ELF-1 (cell line): ENCODE results near the gene HS3ST3A1.
"Not testable (repeated sequence)": the region's sequence is repeated elsewhere in the genome, so short reads cannot be mapped to it uniquely, and the experiment has no call there.

Experiments
- DNase-seq: peaks from one replicate; pipeline ENCODE4 v3.0.0-alpha.2; 2016; ENCODE audit warnings: low read depth, low spot score

Gene HS3ST3A1

DNA sequence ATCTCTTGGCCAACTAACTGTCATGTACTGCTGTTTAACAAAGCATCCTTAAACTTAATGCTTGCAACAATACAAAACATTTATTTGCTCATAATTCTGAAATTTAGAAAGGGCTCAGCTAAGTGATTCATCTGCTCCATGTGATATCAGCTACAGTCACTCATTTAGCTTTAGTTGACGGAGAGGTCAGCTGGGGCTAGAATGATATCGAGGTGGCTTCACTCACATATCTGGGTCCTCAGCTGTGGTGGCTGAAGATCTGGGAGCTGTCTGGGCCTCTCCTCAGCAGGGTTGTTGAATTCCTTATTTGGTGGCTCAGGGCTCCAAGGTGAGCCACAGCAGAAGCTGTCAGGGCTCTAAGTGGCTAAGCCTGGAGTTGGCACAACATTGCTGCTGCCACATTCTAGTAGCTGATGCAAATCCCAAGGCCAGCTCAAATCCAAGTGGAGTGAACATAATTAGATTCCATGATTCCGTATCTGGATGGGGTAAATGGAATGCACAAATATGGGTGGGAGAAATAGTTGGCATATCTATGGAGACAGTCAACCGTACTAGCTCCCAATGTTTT is 62.8 kb downstream of the HS3ST3A1 start:
- DNase-seq = no peak

DNA sequence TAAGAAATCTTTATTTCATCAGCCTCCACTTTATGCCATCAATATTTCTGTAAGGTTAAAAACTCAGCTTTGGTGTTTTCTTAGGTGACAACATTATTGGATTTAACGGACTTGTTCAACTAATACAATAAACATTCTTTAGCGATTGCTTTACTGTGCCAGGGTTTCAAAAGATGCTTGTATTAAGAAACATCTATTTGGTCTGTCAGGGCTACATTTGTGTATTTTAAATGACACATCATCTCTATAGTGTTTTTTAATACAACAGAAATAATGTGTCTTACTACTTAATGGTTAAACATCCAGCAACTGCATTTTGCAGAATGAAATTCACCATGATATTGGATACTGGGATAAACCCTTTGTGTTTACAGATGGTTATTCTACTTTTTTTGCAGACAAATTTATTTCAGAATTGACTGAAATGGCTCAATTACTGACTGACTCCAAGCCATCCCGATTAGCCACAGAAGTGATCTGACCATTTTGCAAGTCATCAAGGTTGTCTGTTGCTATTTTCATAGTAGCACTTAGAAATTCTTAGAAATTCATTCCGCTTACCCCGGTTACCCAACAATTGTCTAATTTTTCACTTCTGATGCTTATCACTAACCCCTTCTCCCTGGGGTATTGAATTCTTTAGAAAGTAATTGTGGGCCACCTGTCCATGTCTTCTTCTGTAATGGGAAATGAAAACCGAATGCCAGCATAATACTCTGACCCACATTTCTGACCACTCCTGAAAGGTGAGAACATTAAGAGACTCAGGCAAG is 63.7 kb downstream of the HS3ST3A1 start:
- DNase-seq = no peak

DNA sequence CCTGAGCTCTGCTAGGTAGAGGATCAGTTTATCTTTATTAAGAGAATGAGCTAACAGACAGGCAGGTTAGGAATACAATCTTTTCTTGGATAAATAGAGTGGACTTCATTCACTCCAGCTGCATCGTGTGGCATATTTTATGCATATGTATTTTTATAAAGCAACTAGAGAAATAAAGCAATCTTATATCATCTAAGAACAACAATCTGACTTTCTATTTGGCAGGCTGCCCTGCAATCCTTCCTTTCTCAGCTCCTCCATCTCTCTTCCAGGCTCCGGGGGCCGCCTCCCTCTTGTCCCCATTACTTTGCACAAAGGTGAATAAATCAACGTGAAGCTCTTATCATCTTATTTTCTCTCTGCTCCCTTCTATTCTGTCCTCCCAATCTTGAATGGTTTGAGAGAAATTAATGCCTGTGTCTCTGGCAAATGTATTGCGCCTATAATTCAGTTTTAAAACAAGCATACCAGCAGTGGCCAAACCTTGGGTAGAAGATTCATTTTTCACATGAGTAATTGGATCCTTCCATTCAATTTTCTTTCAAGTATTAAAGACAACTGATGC is 64.5 kb downstream of the HS3ST3A1 start:
- no peak for DNase-seq

DNA sequence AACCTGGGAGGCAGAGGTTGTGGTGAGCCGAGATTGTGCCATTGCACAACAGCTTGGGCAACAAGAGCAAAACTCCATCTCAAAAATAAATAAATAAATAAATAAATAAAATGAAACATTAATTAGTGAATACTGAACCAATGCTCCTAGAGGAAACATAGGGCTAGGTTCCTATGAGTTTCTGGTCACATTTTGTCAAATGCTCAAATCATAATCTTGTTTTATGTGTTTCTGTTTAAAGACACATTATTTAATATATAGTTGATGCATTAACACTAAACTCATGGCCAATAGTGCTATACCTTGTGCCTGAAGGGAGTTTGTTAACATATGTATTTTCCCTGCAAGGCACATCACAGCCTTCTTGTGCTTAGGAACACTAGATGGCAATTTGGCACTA is 66.8 kb downstream of the HS3ST3A1 start:
- no peak for DNase-seq

DNA sequence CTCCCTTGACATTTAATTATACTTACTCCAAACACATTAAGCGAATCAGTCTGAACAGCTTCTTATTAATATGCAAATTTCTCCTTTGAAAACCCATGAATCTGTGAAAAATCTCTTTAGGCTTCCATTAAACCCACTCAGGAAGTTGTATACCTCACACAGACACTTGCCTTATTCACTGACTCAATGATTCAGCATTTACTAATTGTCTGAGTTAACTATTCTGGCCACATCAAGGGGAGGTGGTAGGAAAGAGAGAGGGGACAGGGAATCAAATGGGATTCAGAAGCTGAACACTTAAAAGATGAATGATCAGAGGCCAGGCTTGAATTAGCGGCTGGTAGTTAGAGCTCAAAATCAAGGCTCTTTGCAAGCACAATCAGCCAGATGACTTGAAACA is 70.0 kb downstream of the HS3ST3A1 start:
- no peak for DNase-seq

DNA sequence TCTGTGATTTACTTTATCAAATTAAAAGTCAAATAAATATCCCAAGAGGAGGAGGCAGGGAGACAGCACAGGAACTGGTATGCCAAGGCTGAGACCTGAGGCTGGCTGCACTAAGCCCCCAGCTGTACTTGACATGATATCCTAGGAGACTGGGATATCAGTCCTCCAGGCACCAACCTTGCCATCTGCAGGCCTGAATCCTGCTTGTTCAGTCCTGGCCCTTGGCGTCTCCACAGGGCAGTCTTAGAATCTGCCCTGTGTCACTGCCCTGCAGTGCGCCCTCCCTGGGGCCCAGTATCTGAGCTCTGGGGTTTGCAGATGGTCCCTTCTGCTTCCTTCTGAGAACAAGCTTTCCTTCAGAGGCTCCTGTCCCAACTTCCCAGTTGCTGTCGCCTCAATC is 75.9 kb downstream of the HS3ST3A1 start:
- no peak for DNase-seq

DNA sequence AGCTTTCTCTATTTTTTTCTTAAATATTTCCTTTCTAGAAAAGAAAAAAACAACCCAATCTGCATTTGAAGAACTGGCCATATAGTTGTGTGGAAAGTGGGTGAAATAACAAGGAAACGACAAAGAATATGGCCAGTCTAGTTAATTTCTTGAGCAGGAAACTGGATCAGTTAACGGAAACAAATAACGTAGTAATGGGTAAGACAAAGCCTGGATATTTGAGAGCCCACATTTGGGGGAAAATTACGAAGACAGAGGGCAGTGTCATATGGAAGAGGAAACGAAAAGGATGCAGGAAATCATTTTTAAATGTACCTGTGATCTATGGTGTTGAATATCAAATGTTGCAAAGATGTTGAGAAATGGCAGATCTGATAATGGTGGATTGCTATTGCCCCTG is 78.6 kb downstream of the HS3ST3A1 start:
- DNase-seq = no peak

DNA sequence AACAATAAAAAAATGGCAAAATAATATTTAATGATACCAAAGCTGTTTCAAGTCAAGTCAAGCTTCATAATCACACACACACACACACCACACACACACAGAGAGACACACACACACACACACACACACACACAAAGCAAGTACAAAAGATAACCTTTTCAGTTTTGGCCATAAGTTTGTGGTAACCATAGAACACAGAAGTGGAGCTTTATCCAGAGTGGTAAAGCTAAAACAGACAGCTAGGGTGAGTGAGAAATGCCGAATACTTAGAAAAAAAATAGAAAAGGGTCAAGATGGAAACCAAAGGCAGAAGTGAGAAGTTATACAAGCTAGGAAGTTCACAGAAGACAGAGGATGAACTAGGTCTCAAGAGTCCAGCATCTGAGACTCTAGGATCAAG is 79.0 kb downstream of the HS3ST3A1 start:
- DNase-seq = no peak

DNA sequence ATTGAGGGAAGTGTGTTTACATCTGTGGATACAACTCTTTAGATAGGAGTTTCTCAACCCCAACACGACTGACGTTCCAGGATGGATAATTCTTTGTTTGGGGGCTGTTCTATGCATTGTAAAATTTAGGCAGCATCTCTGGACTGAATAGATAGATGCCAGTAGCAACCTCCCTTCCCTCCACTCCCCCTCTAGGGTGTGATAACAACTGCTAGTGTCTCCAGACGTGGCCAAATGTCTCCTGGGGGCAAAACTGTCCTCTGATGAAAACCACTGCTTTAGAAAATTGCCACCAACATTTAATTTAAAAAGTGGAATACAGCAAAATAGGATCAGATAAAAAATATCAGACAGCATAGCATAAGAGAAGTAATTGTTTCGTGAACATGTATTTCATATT is 79.9 kb downstream of the HS3ST3A1 start:
- DNase-seq = no peak

DNA sequence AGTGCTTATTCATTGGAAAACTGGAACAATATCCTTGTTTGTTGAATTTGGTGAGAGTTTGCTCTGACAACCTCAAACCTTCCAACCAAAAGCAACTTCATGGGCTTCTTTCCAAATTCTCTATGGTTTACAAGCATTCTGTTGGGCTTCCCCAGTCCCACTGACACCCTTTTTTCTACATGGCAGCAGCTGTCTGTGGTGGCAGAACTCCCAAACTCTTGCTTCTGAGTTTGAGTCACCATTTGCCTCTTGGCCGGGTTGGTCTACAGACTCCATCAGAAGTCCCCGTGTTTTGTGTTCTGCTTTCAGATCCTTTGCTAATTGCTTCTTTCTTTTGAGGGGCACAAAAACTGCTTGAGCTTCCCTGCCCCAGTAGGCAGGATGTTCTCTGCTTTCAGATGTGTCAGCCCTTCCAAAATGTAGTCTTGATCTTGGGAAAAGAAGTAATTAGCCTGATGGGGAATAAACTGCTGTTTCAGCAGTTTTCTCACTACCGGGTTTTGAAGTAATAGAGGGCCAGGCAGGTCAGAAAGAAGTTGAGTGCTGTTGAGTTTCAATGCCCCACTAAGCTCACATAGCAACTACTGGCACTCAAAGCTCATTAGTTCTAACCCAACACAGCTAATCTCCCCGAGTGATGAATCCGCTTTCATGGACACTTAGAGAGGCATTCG is 80.7 kb downstream of the HS3ST3A1 start:
- no peak for DNase-seq

DNA sequence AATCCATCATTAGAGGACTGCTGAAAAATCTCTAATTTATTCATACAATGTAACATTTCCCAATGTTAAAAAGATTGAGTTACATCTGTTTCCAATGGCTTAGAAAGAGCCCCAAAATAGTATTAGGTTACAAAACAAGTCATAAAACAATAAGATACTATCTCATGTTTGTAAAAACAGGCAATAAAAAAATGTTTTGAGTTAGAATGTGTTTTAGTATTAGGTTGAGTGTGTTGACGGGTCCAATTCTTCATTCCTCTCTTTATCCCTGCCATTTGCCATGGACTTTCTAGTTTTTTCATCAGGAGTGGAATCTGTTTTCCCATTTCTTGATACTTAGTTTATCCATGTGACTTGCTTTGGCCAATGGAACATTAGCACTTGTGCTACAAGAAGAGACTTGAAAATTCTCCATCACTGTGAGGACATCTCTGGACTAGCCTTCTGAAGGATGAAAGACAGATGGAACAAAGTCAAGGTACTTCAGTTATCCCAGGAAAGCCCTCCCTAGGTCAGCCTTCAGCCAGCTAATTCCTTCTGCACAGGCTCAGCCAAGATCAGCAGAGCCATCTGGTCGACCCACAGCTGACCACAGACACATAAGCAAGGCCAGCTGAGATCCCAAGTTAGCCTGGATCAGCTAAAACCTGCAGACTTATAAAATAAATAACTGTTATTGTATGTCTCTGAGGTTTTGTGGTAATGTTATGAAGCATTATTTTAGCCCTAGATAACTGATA is 83.3 kb downstream of the HS3ST3A1 start:
- DNase-seq = no peak

DNA sequence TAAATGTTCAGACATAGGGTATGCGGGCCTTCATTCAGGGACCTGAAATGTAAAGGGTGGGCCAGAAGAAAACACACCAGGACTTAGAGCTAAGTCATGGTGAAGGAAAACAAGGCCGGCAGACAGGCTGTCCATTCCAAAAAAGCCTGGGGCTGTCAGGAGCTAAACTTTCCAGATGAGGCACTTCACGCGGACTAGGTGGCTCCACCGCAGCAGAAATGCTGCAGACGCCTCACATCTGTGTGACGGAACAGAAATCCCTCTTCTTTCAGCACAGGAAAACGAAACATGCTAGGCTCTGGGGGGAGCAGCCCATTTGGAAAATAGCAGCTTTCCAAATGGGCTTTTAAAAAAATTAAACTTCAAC is 88.7 kb downstream of the HS3ST3A1 start:
- DNase-seq = peak; percentile 81

DNA sequence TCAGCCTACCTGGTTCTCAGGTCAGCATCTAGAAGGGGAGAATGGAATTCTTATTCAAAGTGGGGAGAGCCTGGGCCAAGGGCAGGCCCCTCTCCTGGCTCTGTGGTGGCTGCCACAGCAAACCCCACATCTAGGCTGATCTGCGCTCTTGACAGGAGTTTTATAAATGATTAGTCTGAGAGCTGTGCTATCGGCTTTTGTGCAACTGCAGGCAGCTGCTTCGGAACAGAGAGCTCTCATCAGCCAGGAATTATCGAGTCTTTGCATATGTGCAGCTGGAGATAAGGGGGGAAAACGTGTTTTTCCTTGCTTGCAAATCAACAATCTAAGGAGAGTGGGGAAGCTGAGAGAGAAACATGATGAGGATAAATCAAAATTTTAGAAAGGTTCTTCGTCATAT is 91.7 kb downstream of the HS3ST3A1 start:
- DNase-seq = peak; percentile 7

DNA sequence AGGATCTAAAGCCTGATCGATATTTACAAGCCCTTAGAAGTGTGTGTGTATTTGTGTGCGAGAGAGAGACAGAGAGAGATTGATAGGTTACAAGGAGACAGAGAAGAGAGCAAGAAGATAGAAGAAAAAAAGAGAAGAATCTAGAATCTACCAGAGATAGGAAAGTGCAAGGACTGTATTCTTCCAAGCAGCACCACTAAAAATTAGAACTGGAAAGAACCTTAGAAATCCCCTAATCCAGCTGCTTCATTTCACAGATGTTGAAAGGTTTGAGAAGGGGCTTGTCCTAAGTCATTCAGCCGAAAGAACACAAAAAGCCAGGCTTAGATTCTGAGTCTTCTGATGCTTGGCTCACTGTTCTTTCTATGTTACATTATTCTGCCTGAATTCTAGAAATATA is 92.2 kb downstream of the HS3ST3A1 start:
- no peak for DNase-seq

DNA sequence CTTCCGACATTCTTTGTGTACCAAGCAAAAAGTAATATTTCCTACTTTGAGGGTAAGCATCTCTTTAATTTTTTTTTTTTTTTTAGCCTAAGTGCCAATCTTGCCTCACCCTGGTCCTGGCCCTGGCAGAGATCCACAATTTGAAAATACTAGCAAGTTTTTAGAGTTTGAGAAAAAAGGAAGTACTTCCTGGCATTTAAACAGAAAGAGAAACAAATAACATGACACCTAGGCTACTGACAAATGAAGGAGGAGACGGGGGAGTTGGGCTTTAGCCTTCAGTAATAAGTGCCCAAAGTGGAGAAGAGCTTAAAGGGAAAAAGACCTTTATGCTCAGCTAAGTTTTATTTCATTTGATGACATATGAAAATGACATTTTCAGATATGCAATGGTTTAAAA is 92.8 kb downstream of the HS3ST3A1 start:
- DNase-seq = no peak

DNA sequence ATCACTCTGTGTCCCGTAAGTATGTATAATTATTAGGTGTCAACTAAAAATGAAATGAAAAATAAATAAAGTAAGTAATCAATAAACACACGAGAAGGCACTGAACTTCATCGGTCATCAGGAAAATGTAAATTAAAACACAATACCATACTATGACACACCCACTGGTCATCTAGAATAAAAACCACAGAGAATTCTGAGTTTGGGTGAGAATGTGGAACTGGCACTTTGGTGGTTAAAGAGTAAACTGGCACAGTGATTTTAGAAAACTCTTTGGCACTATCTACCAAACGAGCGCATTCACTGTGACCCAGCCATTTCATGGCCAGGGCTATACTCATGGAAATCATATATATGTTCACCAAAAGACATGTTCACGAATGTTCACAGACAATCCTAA is 98.2 kb downstream of the HS3ST3A1 start:
- DNase-seq = no peak

DNA sequence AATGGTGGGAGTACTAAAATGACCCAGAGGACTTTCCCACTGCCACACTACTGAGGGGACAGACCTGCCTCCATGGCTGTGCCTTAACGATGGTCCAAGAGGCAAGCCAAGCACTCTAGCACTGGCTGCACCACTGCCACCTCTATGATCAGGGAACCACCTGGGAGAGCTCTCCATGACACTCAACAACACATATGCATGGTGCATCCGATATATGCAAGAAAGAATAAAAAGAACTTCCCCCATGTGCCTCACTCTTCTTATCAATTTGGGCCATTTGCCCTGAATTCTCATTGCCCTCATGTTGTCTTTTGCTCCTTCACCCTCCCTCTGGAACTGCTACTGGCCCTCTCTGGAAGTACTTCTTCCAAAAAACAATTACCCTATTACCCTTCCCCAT is 99.5 kb downstream of the HS3ST3A1 start:
- DNase-seq = no peak

DNA sequence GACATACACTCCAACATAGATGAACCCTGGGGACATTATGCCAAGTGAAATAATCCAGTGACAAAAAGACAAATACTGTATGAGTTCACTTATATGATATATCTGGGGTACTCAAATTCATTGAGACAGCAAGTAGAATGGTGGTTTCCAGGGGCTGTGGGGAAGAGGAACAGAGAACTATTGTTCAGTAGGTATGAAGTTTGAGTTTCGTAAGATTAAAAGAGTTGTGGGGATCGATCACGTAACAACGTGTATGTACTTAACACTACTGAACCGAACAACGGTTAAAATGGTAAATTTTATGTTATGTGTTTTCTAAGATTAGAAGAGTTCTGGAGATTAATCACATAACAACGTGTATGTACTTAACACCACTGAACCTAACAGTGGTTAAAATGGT is 100.8 kb downstream of the HS3ST3A1 start:
- no peak for DNase-seq

DNA sequence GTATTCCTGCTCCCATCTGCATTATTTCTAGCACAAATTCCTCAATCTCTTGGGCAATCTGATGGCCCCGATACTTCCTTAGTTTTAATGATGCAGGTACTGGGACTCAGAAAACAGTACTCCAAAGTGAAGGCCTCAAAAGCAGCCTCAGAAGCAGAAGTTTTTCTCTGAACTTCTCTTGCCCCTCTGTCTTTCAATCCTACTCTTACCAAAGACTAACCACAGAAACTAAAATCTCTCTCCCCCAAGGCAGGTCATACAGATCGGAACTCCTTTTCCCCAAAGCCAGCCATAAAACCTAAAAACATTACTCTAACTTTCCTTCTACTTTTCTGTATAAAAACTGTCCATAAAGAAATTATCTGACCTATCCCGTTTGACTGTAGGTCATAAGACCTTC is 103.5 kb downstream of the HS3ST3A1 start:
- no peak for DNase-seq

DNA sequence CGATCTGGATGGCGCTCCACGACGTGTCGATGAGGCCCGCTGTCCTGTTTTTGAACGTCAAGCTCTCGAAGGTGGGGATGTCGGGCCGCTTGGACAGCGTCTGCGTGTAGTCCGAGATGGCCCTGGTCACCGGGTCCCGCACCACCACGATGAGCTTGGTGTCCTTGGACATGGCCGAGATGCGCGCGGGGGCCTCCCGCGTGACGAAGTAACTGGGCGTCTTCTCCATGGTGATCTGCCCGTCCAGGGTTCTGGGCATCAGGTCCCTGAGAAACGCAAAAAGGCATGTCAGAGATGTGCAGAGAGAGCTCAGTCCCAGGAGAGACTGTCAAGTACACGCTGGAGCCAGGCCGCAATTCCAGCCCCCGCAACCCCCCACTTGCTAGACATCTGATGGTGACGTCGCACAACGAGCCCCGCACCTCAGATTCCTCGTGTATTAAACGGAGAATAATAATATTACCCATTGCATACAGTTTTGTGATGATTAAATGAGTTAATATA is 105.1 kb downstream of the HS3ST3A1 start:
- DNase-seq = not testable (repeated sequence)

DNA sequence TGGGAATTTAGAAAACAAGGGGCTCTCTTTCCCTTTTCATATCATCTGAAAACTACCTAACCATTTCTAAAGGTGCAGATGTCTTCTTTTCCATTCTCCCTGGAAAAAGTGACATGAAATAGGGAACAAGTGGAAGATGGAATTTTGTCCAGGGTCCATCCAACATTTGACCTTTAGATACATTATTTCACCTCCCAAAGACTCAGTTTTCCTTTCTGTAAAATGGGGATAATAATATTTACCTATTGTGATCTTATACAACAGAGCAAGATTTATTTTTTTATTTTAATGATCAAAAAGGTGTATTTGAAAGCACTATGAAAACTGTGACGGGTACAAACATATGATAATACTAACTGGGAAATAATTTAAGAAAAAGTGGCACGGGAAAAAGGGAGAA is 106.3 kb downstream of the HS3ST3A1 start:
- no peak for DNase-seq

DNA sequence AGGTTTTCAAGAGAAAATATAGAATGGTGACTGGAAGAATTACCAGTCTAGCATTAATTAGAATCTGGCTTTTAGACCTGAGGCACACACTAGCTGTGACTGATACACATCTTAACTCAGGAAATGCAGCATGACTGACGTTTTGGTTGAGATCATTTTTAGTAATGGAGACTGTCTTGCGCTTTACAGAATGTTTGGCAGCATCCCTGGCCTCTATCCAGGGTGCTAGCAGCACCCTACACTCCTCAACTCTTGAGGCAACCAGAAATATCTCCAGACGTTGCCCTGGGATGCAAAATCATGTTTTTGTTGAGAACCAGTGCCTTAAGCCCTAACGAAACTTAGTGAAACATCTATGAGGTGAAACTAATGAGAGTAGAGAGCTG is 109.0 kb downstream of the HS3ST3A1 start:
- no peak for DNase-seq
